Neural cell (in vitro differentiated cells): ENCODE data around the gene SLC17A2.

Experiments
- EP300 ChIP-seq: fragments of 450-650 bp; conservative IDR thresholded peaks from 2 replicates; pipeline ENCODE4 v1.6.1; 2014; ENCODE audit warnings: antibody characterized with exemption, mild to moderate bottlenecking, moderate library complexity; ENCODE audit not compliant: poor library complexity, severe bottlenecking
- POLR2AphosphoS5 ChIP-seq: IDR thresholded peaks from 2 replicates; pipeline ENCODE4 v1.6.1; 2012
- TF ChIP-seq, protein P1 (sequence below): fragments of 450-650 bp; IDR thresholded peaks from 2 replicates; pipeline ENCODE4 v1.5.1; 2014; ENCODE audit warnings: antibody characterized with exemption, mild to moderate bottlenecking, moderate library complexity; ENCODE audit not compliant: poor library complexity, severe bottlenecking

GRCh38 chr6:25966711-25967110 lies 36.2 kb upstream of the SLC17A2 start:
- TF ChIP-seq EP300 = no peak
- TF ChIP-seq, protein P1, sequence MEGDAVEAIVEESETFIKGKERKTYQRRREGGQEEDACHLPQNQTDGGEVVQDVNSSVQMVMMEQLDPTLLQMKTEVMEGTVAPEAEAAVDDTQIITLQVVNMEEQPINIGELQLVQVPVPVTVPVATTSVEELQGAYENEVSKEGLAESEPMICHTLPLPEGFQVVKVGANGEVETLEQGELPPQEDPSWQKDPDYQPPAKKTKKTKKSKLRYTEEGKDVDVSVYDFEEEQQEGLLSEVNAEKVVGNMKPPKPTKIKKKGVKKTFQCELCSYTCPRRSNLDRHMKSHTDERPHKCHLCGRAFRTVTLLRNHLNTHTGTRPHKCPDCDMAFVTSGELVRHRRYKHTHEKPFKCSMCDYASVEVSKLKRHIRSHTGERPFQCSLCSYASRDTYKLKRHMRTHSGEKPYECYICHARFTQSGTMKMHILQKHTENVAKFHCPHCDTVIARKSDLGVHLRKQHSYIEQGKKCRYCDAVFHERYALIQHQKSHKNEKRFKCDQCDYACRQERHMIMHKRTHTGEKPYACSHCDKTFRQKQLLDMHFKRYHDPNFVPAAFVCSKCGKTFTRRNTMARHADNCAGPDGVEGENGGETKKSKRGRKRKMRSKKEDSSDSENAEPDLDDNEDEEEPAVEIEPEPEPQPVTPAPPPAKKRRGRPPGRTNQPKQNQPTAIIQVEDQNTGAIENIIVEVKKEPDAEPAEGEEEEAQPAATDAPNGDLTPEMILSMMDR = no peak
- TF ChIP-seq POLR2AphosphoS5 = no peak
